Measurements from ENCODE around the gene BRIP1. TPM values are rescaled to one million over a fixed set of nuclear protein-coding genes. Genes with fewer than 3 reads are reported as not detected.

Gene BRIP1
- total and polyA plus RNA-seq, 4 donors: 3.4 to 7.9 (median 6.2) TPM

GRCh38 chr17:61757168-61757567 is 106.2 kb downstream of the BRIP1 start:
- H3K27me3 ChIP-seq (ENCODE audit: control insufficient read depth, insufficient read depth, low read length): no peaks in the 10 kb centered on the region
- no peak for DNase-seq (ENCODE audit: low read depth in 4 of 6, low spot score in 6 of 6)
- H3K36me3 ChIP-seq (ENCODE audit: control insufficient read depth, insufficient read depth, low read length): no peaks in the 10 kb centered on the region
- no peaks in the 10 kb centered on the region for H3K4me1 ChIP-seq (ENCODE audit: control insufficient read depth, insufficient read depth, low read length)
- no peak overlapping the region for H3K4me3 ChIP-seq (ENCODE audit: low read depth, low read length)
- no peaks in the 10 kb centered on the region for H3K9me3 ChIP-seq (ENCODE audit: control insufficient read depth, insufficient read depth, low read length)
- no peak overlapping the region for H3K27ac ChIP-seq (ENCODE audit: low read depth, low read length)

GRCh38 chr17:61756561-61756960 is 106.8 kb downstream of the BRIP1 start:
- H3K27ac ChIP-seq (ENCODE audit: low read depth, low read length): no peak overlapping the region
- H3K4me1 ChIP-seq (ENCODE audit: control insufficient read depth, insufficient read depth, low read length): no peaks in the 10 kb centered on the region
- no peak for DNase-seq (ENCODE audit: low read depth in 4 of 6, low spot score in 6 of 6)
- WGBS (ENCODE audit: insufficient coverage): no CpG with 5 or more reads among the region's 1 CpG
- H3K27me3 ChIP-seq (ENCODE audit: control insufficient read depth, insufficient read depth, low read length): no peaks in the 10 kb centered on the region
- no peaks in the 10 kb centered on the region for H3K36me3 ChIP-seq (ENCODE audit: control insufficient read depth, insufficient read depth, low read length)
- H3K9me3 ChIP-seq (ENCODE audit: control insufficient read depth, insufficient read depth, low read length): no peaks in the 10 kb centered on the region
- H3K4me3 ChIP-seq (ENCODE audit: low read depth, low read length): no peak overlapping the region

DNA sequence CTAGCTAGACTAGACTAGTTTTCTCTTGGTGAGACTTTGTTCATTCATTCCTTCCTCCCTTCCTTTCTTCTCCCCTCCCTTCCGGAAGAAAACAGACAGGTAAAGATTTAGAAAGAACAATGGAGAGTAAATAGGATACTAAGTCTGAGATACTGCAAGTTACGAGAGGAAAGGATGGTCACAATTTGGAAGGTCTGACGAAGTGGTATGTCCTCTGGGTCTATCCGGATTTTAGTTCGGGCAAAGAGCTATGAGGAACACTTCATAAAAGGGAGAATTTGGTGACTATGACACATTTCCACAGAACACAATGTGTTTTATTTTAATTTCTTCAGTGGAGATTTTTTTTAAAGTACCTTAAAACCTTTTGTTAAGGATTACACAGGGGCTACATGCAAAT is 107.7 kb downstream of the BRIP1 start:
- 100% methylated on average over 2 of the region's 5 CpGs for WGBS (ENCODE audit: insufficient coverage)
- no peaks in the 10 kb centered on the region for H3K4me1 ChIP-seq (ENCODE audit: control insufficient read depth, insufficient read depth, low read length)
- no peak overlapping the region for H3K27ac ChIP-seq (ENCODE audit: low read depth, low read length)
- no peak for DNase-seq (ENCODE audit: low read depth in 4 of 6, low spot score in 6 of 6)
- no peaks in the 10 kb centered on the region for H3K36me3 ChIP-seq (ENCODE audit: control insufficient read depth, insufficient read depth, low read length)
- no peaks in the 10 kb centered on the region for H3K9me3 ChIP-seq (ENCODE audit: control insufficient read depth, insufficient read depth, low read length)
- no peaks in the 10 kb centered on the region for H3K27me3 ChIP-seq (ENCODE audit: control insufficient read depth, insufficient read depth, low read length)
- H3K4me3 ChIP-seq (ENCODE audit: low read depth, low read length): no peak overlapping the region

GRCh38 chr17:61755078-61755477 is 108.2 kb downstream of the BRIP1 start:
- Histone ChIP-seq H3K4me3 (ENCODE audit: low read depth, low read length) (no peak overlapping the region), H3K27ac (ENCODE audit: low read depth, low read length) (no peak overlapping the region), H3K9me3 (ENCODE audit: control insufficient read depth, insufficient read depth, low read length) (no peaks in the 10 kb centered on the region), H3K4me1 (ENCODE audit: control insufficient read depth, insufficient read depth, low read length) (no peaks in the 10 kb centered on the region), H3K27me3 (ENCODE audit: control insufficient read depth, insufficient read depth, low read length) (no peaks in the 10 kb centered on the region), H3K36me3 (ENCODE audit: control insufficient read depth, insufficient read depth, low read length) (no peaks in the 10 kb centered on the region)
- DNase-seq (ENCODE audit: low read depth in 4 of 6, low spot score in 6 of 6): no peak

DNA sequence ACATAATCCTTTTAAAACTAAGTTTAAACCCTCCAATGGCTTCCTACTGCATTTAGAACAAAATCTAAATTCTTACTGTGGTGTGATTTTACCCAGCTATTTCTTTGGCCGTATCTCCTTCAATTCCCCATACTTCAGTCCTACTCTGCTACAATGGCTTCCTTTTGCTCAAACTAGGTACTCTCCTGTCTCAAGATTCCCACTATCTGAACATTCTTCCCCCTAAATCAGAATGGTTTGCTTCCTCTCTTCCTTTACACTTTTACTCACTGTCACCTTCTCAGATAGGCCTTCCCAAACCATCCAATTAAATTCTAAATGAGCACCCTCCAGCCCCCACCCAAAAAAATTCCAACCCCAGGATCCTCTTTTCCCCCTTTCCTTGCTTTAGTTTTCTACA is 109.2 kb downstream of the BRIP1 start:
- no peak overlapping the region for H3K4me3 ChIP-seq (ENCODE audit: low read depth, low read length)
- no peak for DNase-seq (ENCODE audit: low read depth in 4 of 6, low spot score in 6 of 6)
- 93% methylated on average over 1 of the region's 1 CpG for WGBS (ENCODE audit: insufficient coverage)
- H3K27ac ChIP-seq (ENCODE audit: low read depth, low read length): no peak overlapping the region
- H3K27me3 ChIP-seq (ENCODE audit: control insufficient read depth, insufficient read depth, low read length): no peaks in the 10 kb centered on the region
- H3K4me1 ChIP-seq (ENCODE audit: control insufficient read depth, insufficient read depth, low read length): no peaks in the 10 kb centered on the region
- no peaks in the 10 kb centered on the region for H3K9me3 ChIP-seq (ENCODE audit: control insufficient read depth, insufficient read depth, low read length)
- H3K36me3 ChIP-seq (ENCODE audit: control insufficient read depth, insufficient read depth, low read length): no peaks in the 10 kb centered on the region

DNA sequence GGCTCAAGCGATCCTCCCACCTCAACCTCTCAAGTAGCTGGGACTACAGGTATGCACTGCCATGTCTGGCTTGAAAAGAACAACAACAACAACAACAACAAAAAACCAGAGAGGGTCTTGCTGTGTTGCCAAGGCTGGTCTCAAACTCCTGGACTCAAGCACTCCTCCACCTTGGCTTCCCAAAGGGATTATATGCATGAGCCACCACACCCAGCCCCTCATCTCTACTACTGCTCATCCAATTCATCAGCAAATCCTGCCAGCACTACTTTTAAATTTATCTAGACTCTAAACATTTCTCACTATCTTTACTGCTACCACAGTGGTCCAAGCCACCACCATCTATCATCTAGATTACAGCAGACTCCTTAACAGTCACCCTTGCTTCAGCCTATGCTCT is 109.6 kb downstream of the BRIP1 start:
- Histone ChIP-seq H3K4me3 (ENCODE audit: low read depth, low read length) (no peak overlapping the region), H3K4me1 (ENCODE audit: control insufficient read depth, insufficient read depth, low read length) (no peaks in the 10 kb centered on the region), H3K36me3 (ENCODE audit: control insufficient read depth, insufficient read depth, low read length) (no peaks in the 10 kb centered on the region), H3K9me3 (ENCODE audit: control insufficient read depth, insufficient read depth, low read length) (no peaks in the 10 kb centered on the region), H3K27ac (ENCODE audit: low read depth, low read length) (no peak overlapping the region), H3K27me3 (ENCODE audit: control insufficient read depth, insufficient read depth, low read length) (no peaks in the 10 kb centered on the region)
- no peak for DNase-seq (ENCODE audit: low read depth in 4 of 6, low spot score in 6 of 6)
- WGBS (ENCODE audit: insufficient coverage): 100% methylated on average over 1 of the region's 1 CpG

- H3K9me3 ChIP-seq (ENCODE audit: control insufficient read depth, insufficient read depth, low read length): no peaks in the 10 kb centered on the region
- no peak overlapping the region for H3K4me3 ChIP-seq (ENCODE audit: low read depth, low read length)
- H3K27ac ChIP-seq (ENCODE audit: low read depth, low read length): no peak overlapping the region
- no peaks in the 10 kb centered on the region for H3K4me1 ChIP-seq (ENCODE audit: control insufficient read depth, insufficient read depth, low read length)
- H3K36me3 ChIP-seq (ENCODE audit: control insufficient read depth, insufficient read depth, low read length): no peaks in the 10 kb centered on the region
- no peak for DNase-seq (ENCODE audit: low read depth in 4 of 6, low spot score in 6 of 6)
- H3K27me3 ChIP-seq (ENCODE audit: control insufficient read depth, insufficient read depth, low read length): no peaks in the 10 kb centered on the region
- WGBS (ENCODE audit: insufficient coverage): no CpG with 5 or more reads among the region's 1 CpG
Measured at GRCh38 chr17:61750656-61751055, 112.7 kb downstream of the BRIP1 start.

DNA sequence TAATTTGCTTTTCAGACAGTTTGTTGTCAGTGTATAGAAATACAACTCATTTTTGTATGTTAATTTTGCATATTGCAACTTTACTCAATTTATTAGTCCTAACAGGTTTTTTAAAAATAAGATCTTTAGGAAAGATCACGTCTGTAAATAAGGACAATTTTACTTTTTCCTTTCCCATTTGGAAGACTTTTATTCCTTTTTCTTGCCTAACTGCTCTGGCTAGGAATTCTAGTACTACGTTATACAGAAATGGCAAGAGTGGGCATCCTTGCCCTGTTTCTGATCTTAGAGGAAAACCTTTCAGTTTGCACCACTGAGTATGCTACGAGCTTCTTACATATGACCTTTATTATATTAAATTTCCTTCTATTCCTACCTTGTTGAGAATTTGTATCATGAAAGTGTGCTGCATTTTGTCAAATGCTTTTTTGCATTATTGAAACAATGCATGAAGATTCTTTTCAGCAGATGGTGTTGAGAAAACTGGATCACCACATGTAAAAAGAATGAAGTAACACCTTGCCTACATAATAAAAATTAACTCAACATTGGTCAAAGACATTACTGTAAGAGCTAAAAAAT is 113.4 kb downstream of the BRIP1 start:
- WGBS (ENCODE audit: insufficient coverage): no CpG with 5 or more reads among the region's 3 CpGs
- Histone ChIP-seq H3K36me3 (ENCODE audit: control insufficient read depth, insufficient read depth, low read length) (no peaks in the 10 kb centered on the region), H3K4me1 (ENCODE audit: control insufficient read depth, insufficient read depth, low read length) (no peaks in the 10 kb centered on the region), H3K4me3 (ENCODE audit: low read depth, low read length) (no peak overlapping the region), H3K27me3 (ENCODE audit: control insufficient read depth, insufficient read depth, low read length) (no peaks in the 10 kb centered on the region), H3K27ac (ENCODE audit: low read depth, low read length) (no peak overlapping the region), H3K9me3 (ENCODE audit: control insufficient read depth, insufficient read depth, low read length) (no peaks in the 10 kb centered on the region)
- no peak for DNase-seq (ENCODE audit: low read depth in 4 of 6, low spot score in 6 of 6)

DNA sequence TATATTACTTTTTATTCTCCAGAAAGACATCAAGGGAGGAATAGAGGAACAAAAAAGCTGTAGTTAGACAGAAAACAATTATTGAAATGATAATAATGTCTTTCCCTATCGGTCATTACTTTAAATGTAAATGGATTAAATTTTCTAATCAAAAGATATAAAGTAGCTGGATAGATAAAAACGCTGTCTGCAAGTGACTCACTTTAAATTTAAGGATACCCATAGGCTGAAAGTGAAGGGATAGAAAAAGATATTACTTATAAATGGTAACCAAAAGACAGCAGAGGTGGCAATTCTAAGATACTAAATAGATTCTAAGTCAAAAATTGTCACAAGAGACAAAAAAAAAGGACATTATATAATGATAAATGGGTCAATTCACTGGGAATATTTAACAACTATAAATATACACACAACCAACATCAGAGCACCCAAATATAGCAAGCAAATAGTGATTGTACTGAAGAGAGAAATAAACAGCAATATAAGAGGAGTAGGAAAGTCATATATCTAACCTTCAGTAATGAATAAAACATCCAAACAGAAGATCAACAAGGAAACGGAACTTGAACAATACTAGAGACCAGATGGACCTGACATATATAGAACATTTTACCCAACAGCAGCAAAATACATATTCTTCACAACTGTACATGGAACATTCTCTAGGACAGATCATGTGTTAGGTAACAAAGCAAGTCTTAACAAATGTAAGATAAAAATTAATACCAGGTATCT is 116.9 kb downstream of the BRIP1 start:
- no CpG with 5 or more reads among the region's 3 CpGs for WGBS (ENCODE audit: insufficient coverage)
- H3K4me3 ChIP-seq (ENCODE audit: low read depth, low read length): no peak overlapping the region

DNA sequence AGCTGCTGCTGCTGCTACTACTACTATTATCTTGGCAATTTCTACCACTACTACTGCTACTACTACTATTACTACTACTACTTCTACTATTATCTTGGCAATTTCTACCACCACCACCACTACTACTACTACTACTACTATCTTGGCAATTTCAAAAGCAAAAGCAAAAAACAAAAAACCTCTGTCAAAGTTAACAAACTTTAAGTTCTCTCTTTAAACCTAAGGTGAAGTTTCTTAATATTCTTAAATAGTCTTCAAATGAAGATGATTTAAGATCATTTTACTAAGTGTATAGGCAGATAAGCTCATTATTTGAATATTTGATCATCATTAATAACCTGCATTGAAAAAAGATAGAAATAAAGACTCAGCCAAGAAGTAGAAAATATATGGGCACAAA is 118.5 kb downstream of the BRIP1 start:
- Histone ChIP-seq H3K36me3 (ENCODE audit: control insufficient read depth, insufficient read depth, low read length) (no peaks in the 10 kb centered on the region), H3K4me3 (ENCODE audit: low read depth, low read length) (no peak overlapping the region), H3K9me3 (ENCODE audit: control insufficient read depth, insufficient read depth, low read length) (peaks cover 5% of the 10 kb centered on the region), H3K27me3 (ENCODE audit: control insufficient read depth, insufficient read depth, low read length) (no peaks in the 10 kb centered on the region), H3K27ac (ENCODE audit: low read depth, low read length) (no peak overlapping the region), H3K4me1 (ENCODE audit: control insufficient read depth, insufficient read depth, low read length) (no peaks in the 10 kb centered on the region)
- no peak for DNase-seq (ENCODE audit: low read depth in 4 of 6, low spot score in 6 of 6)

More for the DNA sequence above, 116.9 kb downstream of the BRIP1 start:
- peaks cover 5% of the 10 kb centered on the region for H3K9me3 ChIP-seq (ENCODE audit: control insufficient read depth, insufficient read depth, low read length)
- no peak overlapping the region for H3K27ac ChIP-seq (ENCODE audit: low read depth, low read length)
- no peaks in the 10 kb centered on the region for H3K36me3 ChIP-seq (ENCODE audit: control insufficient read depth, insufficient read depth, low read length)
- DNase-seq (ENCODE audit: low read depth in 4 of 6, low spot score in 6 of 6): no peak
- H3K4me1 ChIP-seq (ENCODE audit: control insufficient read depth, insufficient read depth, low read length): no peaks in the 10 kb centered on the region
- no peaks in the 10 kb centered on the region for H3K27me3 ChIP-seq (ENCODE audit: control insufficient read depth, insufficient read depth, low read length)

All from spinal cord (tissue), 10 donors.